HL-60/S4 treated with phorbol 12-myristate 13-acetate at 8.2 ng/mL for 4 days and 3 days (cell line): Measurements from ENCODE around the gene CTNNA1.

Source experiments
- in situ Hi-C: fragments of 300-500 bp; cut with MboI; formaldehyde crosslinking; loops from 2 replicates; pipeline ENCODE4 v1.15.0; 2022; ENCODE audit warnings: low sequenced_read_pairs

The CTNNA1 gene

GRCh38 chr5:138979684-138980280, 226.6 kb downstream of the CTNNA1 start:
- in situ Hi-C loops: no loop called here

- in situ Hi-C loops: no loop called here
Observed at GRCh38 chr5:138980441-138980840, 227.2 kb downstream of the CTNNA1 start.

- in situ Hi-C loops: no loop called here
Observed at GRCh38 chr5:138981131-138981530, 227.9 kb downstream of the CTNNA1 start.

GRCh38 chr5:138981586-138981985, 228.4 kb downstream of the CTNNA1 start:
- in situ Hi-C loops: no loop called here

- in situ Hi-C loops: no loop called here
Observed at GRCh38 chr5:138983984-138984383, 230.8 kb downstream of the CTNNA1 start.
